Measurements from ENCODE around the gene ZNF565.
"Not testable (repeated sequence)": the region's sequence is repeated elsewhere in the genome, so short reads cannot be mapped to it uniquely, and the experiment has no call there.

ZNF565 gene
- total RNA-seq = 9.9 to 10.8 reads per million in 2 donors

- peak; percentile 91 for DNase-seq
Measured at GRCh38 chr19:36214386-36215275, at the start of gene ZNF565, which contains the start of gene ZNF146. ZNF565 (minus strand) TSS chr19:36214665; CDS start chr19:36201985, 12,680 bp downstream. ZNF146 (plus strand) TSS chr19:36215106; CDS start chr19:36236441, 21,335 bp downstream.

DNA sequence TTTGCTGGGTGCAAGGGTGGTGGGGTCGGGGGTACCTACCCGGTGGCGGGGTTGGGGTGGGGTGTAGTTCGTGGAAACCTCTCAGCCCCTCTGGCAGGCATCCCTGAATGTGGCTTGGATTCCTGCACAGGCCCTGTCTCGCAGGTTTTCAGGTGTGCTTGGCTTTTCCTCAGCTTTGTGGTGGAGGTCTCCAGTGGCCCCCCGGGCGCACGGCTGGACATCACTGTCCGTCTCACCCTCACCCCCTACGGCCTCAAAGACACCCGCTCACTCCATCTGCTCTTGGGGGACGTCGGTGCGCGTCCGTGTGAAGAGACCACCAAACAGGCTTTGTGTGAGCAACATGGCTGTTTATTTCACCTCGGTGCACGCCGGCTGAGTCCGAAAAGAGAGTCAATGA is 44.7 kb upstream of the ZNF565 start:
- DNase-seq = no peak

GRCh38 chr19:36258028-36258875 is 43.8 kb upstream of the ZNF565 start:
- DNase-seq = no peak

- no peak for DNase-seq
Measured at GRCh38 chr19:36257520-36257876, 43.0 kb upstream of the ZNF565 start.

GRCh38 chr19:36256853-36257519 is 42.5 kb upstream of the ZNF565 start:
- no peak for DNase-seq

DNA sequence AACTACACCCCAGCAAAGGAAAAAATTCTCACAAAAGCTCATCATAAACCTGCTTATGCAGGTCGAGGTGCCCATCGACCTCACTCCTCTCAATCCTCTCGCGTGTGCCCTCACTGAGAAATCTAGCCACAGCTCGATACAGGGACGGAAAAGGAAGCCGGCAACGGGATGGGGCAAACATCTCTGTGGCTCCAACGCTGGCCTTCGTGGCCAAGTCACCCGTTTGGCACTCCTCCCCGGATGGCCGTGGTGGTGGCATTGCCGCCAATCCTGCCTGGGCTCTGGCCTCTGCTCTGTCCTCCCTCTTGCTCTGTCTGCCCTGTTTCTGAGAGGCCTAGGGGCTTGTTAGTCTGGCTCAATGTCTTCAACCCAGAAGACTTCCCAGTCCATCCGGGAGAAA is 41.6 kb upstream of the ZNF565 start:
- DNase-seq = no peak

- no peak for DNase-seq
Measured at GRCh38 chr19:36255316-36255715, 40.9 kb upstream of the ZNF565 start.

GRCh38 chr19:36254848-36255247 is 40.4 kb upstream of the ZNF565 start:
- DNase-seq = no peak

- DNase-seq = no peak
Measured at GRCh38 chr19:36252047-36252446, 37.6 kb upstream of the ZNF565 start.

GRCh38 chr19:36246006-36246481 is 31.6 kb upstream of the ZNF565 start:
- DNase-seq = no peak

DNA sequence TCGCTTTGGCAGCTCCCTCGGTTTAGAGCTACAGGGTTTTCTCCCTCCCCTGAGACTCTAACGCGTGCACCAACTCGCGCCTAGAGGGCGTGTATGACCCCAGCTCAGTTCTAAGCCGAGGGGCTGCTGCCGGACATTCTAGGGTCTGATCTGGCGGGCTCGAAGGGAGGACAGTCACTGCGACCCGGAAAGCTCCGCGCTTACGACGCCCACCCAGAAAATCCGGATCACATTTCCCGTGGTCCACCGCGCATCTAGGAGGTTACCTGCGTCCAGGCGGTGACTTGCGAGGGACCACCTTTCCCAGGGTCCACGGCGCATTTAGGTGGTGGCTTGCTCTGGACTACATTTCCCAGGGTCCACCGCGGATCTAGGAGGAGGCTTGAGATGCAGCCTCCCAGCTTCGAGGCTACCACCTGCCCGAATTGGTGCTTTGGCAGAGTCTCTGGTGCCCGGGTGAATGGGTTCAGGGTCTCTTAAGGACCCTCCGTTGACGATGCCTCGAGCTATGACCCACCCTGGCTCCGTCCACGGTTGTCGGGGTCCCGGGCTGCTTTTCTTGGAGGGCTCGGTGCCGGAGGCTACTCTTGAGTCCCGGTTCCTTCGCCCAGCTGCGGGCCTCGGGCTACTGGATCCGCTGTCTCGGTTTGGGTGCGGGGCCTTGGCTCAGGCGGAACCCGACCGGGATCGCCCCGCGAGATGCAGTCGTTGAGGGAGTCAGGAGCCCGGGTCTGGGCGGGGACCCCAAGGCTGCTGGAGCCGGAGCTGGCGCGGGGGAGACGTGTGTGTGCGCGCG is 30.9 kb upstream of the ZNF565 start:
- no peak for DNase-seq

DNA sequence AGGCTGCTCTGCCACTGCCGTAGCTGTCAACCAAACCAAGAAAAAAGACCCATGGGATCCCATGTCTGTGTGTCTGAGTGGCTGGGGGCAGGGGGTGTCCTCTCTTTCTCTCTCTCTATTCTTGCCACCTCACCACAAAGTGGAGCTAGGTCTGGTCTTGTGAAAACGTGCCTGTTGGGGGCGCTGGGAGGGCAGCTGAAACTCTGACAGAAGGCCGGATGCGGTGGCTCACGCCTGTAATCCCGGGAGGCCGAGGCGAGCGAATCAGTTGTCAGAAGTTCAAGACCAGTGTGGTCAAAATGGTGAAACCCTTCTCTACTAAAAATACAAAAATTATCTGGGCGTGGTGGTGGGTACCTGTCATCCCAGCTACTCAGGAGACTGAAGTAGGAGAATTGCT is 29.6 kb upstream of the ZNF565 start:
- no peak for DNase-seq

DNA sequence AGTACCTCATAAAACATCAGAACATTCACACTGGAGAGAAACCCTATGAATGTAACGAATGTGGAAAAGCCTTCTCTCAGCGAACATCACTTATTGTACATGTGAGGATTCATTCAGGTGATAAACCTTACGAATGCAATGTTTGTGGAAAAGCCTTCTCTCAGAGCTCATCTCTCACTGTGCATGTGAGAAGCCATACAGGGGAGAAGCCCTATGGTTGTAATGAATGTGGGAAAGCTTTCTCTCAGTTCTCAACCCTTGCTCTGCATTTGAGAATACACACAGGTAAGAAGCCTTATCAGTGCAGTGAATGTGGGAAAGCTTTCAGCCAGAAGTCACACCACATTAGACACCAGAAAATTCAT is 22.5 kb upstream of the ZNF565 start:
- no peak for DNase-seq

GRCh38 chr19:36236304-36236945 is 22.0 kb upstream of the ZNF565 start:
- DNase-seq = no peak

DNA sequence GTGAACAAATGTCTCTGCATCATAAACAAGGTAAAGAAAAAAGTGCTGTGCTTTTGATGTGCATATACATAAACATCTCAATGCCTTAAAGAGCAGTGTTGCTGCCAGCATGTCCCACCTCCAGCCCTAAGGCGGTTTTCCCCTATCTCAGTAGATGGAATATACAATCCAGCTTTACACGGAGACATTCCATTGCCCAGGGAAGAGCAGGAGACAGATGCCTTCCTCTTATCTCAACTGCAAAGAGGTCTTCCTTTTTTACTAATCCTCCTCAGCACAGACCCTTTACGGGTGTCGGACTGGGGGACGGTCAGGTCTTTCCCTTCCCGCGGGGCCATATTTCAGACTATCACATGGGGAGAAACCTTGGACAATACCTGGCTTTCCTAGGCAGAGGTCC is 19.2 kb upstream of the ZNF565 start:
- not testable (repeated sequence) for DNase-seq

- DNase-seq = no peak
Measured at GRCh38 chr19:36225219-36225892, 10.9 kb upstream of the ZNF565 start.

DNA sequence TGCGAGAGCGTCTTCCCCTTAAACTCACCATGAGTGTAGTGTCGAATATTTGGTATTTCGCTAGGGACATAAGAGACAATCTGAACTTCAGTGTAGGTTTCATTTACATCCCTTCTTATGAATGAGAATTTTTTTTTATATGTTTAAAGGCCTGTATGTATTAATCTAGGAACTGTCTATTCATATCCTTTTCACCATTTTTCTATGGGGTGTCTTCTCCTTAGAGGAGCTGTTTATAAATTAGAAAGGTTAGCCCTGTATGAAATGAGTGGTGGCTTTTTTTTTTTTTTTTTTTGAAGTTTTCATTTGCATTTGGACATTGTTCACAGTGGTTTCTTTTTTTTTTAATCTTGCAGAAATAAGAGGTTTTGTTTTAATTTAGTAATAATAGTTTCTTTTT is 8.0 kb upstream of the ZNF565 start:
- DNase-seq = no peak

- no peak for DNase-seq
Measured at GRCh38 chr19:36221474-36221873, 7.0 kb upstream of the ZNF565 start.

GRCh38 chr19:36215276-36216123 is 1.0 kb upstream of the ZNF565 start:
- DNase-seq = no peak

DNA sequence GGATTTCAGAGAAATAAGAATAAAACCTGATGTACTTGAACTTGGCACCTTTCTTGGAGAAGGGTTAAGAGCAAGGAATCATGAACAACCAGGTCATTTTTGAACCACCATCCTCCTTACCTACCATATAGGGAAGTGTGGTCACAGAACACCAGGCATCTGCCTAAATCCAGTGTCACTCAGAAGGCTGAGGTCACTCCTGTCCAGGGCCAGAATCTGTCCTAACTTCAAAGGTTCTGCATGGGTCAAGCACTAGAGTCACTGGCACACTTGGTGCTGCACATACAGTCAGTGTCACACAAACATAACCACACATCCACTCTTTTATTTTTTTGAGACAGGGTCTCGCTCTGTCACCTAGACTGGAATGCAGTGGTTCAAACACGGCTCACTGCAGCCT is 1.6 kb downstream of the ZNF565 start:
- DNase-seq = no peak
